Heart right ventricle (tissue), 16 donors: ENCODE measurements around the gene UNC13C. TPM values are rescaled to one million over a fixed set of nuclear protein-coding genes. Genes with fewer than 3 reads are reported as not detected.
A peak's percentile ranks its signal among the peaks of the same experiment; 100 is the strongest.

Source experiments
- ATAC-seq, 8 donors: fragments of 200-7000 bp; cut with Tn5 transposase; one replicate each; pipeline ENCODE4 v1.9.1; 2020; ENCODE audit warnings: mild to moderate bottlenecking in 8 of 8, moderate library complexity in 8 of 8, moderate number of reproducible peaks in 1 of 8
- DNase-seq, 2 donors: peaks; one replicate each; pipeline ENCODE4 v3.0.0-alpha.2; 2020
- H3K27ac ChIP-seq, 10 donors: fragments of 200-600 bp; sonication (generic) in 2 of 10; one replicate each; pipeline versions ENCODE4 v1.5.0 to v1.8.0; 2020 to 2022; ENCODE audit warnings: mild to moderate bottlenecking in 3 of 10
- H3K27me3 ChIP-seq, 7 donors: fragments of 200-600 bp; one replicate each; pipeline ENCODE4 v1.8.0; 2021 to 2022; ENCODE audit warnings: mild to moderate bottlenecking in 2 of 7
- H3K36me3 ChIP-seq, 9 donors: fragments of 200-600 bp; sonication (generic) in 1 of 9; one replicate each; pipeline versions ENCODE4 v1.5.0 to v1.8.0; 2020 to 2022; ENCODE audit warnings: mild to moderate bottlenecking in 2 of 9
- H3K4me1 ChIP-seq, 9 donors: fragments of 200-600 bp; sonication (generic) in 1 of 9; one replicate each; pipeline versions ENCODE4 v1.5.0 to v1.8.0; 2020 to 2022; ENCODE audit warnings: mild to moderate bottlenecking in 4 of 9
- H3K4me3 ChIP-seq, 10 donors: fragments of 200-600 bp; sonication (generic) in 2 of 10; one replicate each; pipeline versions ENCODE4 v1.5.0 to v1.8.0; 2020 to 2022; ENCODE audit warnings: mild to moderate bottlenecking in 7 of 10, moderate library complexity in 2 of 10
- H3K9me3 ChIP-seq, 11 donors: fragments of 200-600 bp in 10 of 11; sonication (generic) in 2 of 11; one replicate each; pipeline versions ENCODE4 v1.5.0 to v1.8.0; 2013 to 2022; ENCODE audit warnings: mild to moderate bottlenecking in 2 of 11, control low read depth in 1 of 11, moderate library complexity in 1 of 11
- CTCF ChIP-seq, 9 donors: fragments of 200-600 bp; sonication (generic) in 2 of 9; IDR thresholded peaks; one replicate each; pipeline versions ENCODE4 v1.5.0 to v1.8.0; 2021 to 2022; ENCODE audit warnings: antibody characterized with exemption in 9 of 9, mild to moderate bottlenecking in 5 of 9, moderate library complexity in 1 of 9
- WGBS, 2 donors: extraction: QIAGEN DNeasy Blood & Tissue Kit; methylation state at CpG; one replicate each; pipeline ENCODE4 v1.1.7; 2013; ENCODE audit warnings: inconsistent platforms in 1 of 2; 5-methylcytosine and 5-hydroxymethylcytosine counted together
- intact Hi-C, 10 donors: fragments of 100-400 bp; cut with DNase I; formaldehyde crosslinking; loops; one replicate each; pipeline versions ENCODE4 v1.11.1 to v1.14.2; 2022
- polyA plus RNA-seq, 2 donors: library from polyadenylated mRNA; stranded (reverse); fragments of 200-250 nt; gene quantifications; one replicate each; pipeline ENCODE4 v1.2.3, GENCODE V29; 2013
- total RNA-seq, 10 donors: library from RNA; stranded (reverse); fragmentation: NEBNext Ultra II Directional in 3 of 10; extraction: Animal tissue kit (Norgen Biotek cat#: 25700) in 3 of 10; gene quantifications; one replicate each; pipeline versions ENCODE4 v1.2.1 to v1.2.4, GENCODE V29; 2021 to 2023
- donor health status: Arrhythmogenic right ventricular cardiomyopathy.
- donor health status: ischemic (EF 13 %, LVEDD 7.1; RV severe dilation, severe dysfunction).
- donor health status: healthy with polysubstance abuse.
- donor health status: DM: no; HTN: yes; CAD: no.
- donor health status: DM: no; HTN: no; CAD: no.
- donor health status: ischemic (EF 25% LVEDD 6.9; RV normal size, moderate dysfunction).
- donor health status: ischemic (EF 25% LVEDD 5.7; RV mildly dilated, moderate dysfunction).
- donor health status: healthy.
- donor health status: DM: yes; HTN: yes; CAD: no.
- donor health status: Ischemic cardiomyopathy.
- donor health status: ischemic (EF 35%, LVEDD 5.7; RV mildly dilated, moderate dysfunction).
- donor health status: nonischemic (EF 11% LVEDD 7.7; RV severe dilation, severe dysfunction).
- donor health status: DM: yes; HTN: yes; CAD: no.
- donor health status: PGD.
- donor health status: ischemic (EF 29% LVEDD 5.4; RV normal size, mild dysfunction).
- donor health status: nonischemic (EF 23%, LVEDD 6.1; RV moderate dilation, normal function).

UNC13C gene
- total and polyA plus RNA-seq, 12 donors, result 0.04 to 0.85 (median 0.19) TPM; not detected in 5

- H3K9me3 ChIP-seq, result peaks cover 0 to 6% (median 0%) of the 10 kb centered on the region in 11 donors
- no peak overlapping the region for H3K4me3 ChIP-seq
- WGBS, 2 donors, result 44 to 45% methylated on average over 8 of the region's 8 CpGs
- H3K36me3 ChIP-seq, result no peaks in the 10 kb centered on the region
- H3K27ac ChIP-seq, result no peak overlapping the region
- intact Hi-C loops, result no loop called here
- H3K4me1 ChIP-seq, result peaks cover 0 to 12% (median 0%) of the 10 kb centered on the region in 9 donors
- H3K27me3 ChIP-seq, result peaks cover 0 to 39% (median 20%) of the 10 kb centered on the region in 7 donors
- TF ChIP-seq CTCF (IDR thresholded peaks at IDR 0.05), result peak in 4 of 9 donors; percentile 14 to 33 (median 20)
- DNase-seq (peak in 1 of 2 donors; percentile 2), ATAC-seq (peak in 2 of 8 donors; percentile 40 to 59)
Measured at GRCh38 chr15:53976844-53977392, 1.3 kb upstream of the UNC13C start.

DNA sequence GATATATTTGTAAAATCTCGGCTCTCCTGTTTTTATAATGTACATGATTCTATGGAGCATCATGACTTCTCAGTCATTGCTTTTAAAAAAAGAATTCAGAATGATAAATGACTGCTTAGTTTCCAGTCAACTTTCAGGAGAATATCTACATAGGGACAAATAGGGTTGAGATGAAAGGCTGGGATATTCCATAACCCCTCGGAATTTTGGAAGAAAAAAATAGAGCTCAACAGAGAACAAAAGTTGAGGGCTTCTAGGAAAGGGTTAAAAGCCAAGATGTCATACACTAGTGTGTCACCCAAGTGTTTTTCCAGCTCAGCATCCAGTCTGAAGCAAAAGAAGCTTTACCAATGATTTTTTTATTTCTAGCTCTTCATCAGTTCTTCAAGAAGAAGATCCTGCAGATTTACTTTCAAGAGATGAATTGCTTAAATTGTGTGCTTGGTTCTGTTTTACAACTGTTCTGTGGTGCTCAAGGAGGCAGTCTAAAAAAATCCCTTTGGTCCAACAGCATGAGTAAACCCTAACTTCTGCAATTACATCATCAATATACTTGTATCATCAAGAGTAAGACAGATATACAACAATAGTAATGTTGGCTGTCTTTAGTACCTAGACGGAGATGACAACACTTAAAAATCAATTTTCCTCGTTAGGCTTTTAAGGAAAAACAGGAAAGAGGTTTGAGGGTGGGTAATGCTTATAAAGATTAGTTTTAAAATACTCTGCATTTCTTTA, 979 bp downstream of the UNC13C start:
- Histone ChIP-seq H3K4me1 (peaks cover 0 to 12% (median 0%) of the 10 kb centered on the region in 9 donors), H3K27ac (no peak overlapping the region), H3K4me3 (peak overlapping the region in 4 of 10 donors; percentile 38 to 51 (median 48)), H3K9me3 (peaks cover 0 to 6% (median 0%) of the 10 kb centered on the region in 11 donors), H3K36me3 (no peaks in the 10 kb centered on the region), H3K27me3 (peaks cover 0 to 39% (median 20%) of the 10 kb centered on the region in 7 donors)
- no peak for TF ChIP-seq CTCF (IDR thresholded peaks at IDR 0.05)
- WGBS, 2 donors, result 63 to 64% methylated on average over 4 of the region's 4 CpGs
- DNase-seq (no peak), ATAC-seq (no peak)
- intact Hi-C loops, result no loop called here

DNA sequence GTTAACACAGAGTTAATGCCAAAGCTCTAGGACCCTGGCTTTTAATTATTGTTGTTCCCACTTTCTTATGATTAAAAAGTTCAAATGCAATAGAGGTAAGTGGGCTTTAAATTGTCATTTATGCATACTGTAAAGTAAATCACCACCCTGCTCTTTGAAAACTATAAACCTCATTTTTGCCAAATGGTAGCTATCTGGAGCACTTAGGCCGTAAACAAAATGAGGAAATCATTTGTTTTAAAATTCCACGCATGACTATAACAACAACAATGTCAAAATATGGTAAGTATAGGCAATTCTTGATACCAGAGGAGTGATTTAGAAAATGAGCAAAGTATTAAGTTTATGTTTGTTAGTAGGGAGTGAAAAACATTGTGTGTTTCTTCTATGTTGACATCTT, 1.8 kb downstream of the UNC13C start:
- peak overlapping the region in 1 of 10 donors; percentile 5 for H3K4me3 ChIP-seq
- H3K27ac ChIP-seq, result no peak overlapping the region
- intact Hi-C loops, result no loop called here
- no peaks in the 10 kb centered on the region for H3K36me3 ChIP-seq
- peaks cover 0 to 12% (median 0%) of the 10 kb centered on the region in 9 donors for H3K4me1 ChIP-seq
- ATAC-seq (no peak), DNase-seq (no peak)
- WGBS, 2 donors, result 90 to 92% methylated on average over 2 of the region's 2 CpGs
- H3K9me3 ChIP-seq, result peaks cover 0 to 3% (median 0%) of the 10 kb centered on the region in 11 donors
- peaks cover 0 to 39% (median 20%) of the 10 kb centered on the region in 7 donors for H3K27me3 ChIP-seq
- no peak for TF ChIP-seq CTCF (IDR thresholded peaks at IDR 0.05)

DNA sequence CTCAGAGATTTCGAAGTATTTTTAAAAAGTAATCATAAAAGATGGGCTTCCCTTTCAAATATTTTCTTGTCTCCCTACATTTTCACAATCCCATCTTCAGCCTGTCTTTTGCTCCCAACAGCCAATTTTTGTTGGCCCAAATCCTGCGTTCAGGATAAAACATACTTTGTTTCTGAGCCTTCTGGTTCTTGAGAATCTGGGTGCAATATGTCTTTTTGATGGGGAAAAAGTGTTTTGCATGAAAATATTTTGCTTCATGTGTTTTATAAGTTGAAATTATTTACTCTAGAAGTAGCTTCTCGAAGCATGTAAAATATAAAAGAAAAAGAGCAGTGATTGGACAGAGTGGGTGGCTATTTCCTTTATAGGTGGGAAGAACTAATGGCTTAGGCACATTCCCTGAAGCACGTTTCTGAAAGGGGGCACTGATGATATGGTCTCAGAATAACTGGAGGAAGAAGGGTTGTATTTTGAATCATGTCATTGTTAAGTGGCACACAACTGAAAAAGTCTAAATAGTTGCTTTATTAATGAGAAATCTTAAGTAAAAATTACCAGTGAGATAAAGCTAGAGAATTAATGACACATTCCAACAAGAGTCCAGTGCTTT, 3.9 kb downstream of the UNC13C start:
- 60 to 62% methylated on average over 4 of the region's 4 CpGs for WGBS, 2 donors
- ATAC-seq (no peak), DNase-seq (no peak)
- Histone ChIP-seq H3K27ac (no peak overlapping the region), H3K4me3 (no peak overlapping the region), H3K27me3 (peaks cover 0 to 41% (median 20%) of the 10 kb centered on the region in 7 donors), H3K36me3 (no peaks in the 10 kb centered on the region), H3K9me3 (peaks cover 0 to 3% (median 0%) of the 10 kb centered on the region in 11 donors), H3K4me1 (peaks cover 0 to 12% (median 0%) of the 10 kb centered on the region in 9 donors)
- no peak for TF ChIP-seq CTCF (IDR thresholded peaks at IDR 0.05)
- intact Hi-C loops, result no loop called here
